ENCODE results near the gene SMPD3. TPM values are rescaled to one million over a fixed set of nuclear protein-coding genes. Genes with fewer than 3 reads are reported as not detected.

Gene SMPD3
- total and polyA plus RNA-seq, 12 donors, result 0.03 to 1.2 (median 0.22) TPM; not detected in 1

GRCh38 chr16:68376590-68376989, 71.7 kb downstream of the SMPD3 start:
- H3K36me3 ChIP-seq, result no peaks in the 10 kb centered on the region
- ATAC-seq, result no peak
- no peak overlapping the region for H3K4me3 ChIP-seq
- no peak overlapping the region for H3K27ac ChIP-seq
- WGBS, 2 donors, result 90 to 91% methylated on average over 6 of the region's 6 CpGs
- no peak for TF ChIP-seq CTCF (IDR thresholded peaks at IDR 0.05)
- no peaks in the 10 kb centered on the region for H3K9me3 ChIP-seq
- H3K27me3 ChIP-seq, result no peaks in the 10 kb centered on the region
- DNase-seq, result no peak
- intact Hi-C loops (cut with DNase I), result no loop called here
- H3K4me1 ChIP-seq, result no peaks in the 10 kb centered on the region

DNA sequence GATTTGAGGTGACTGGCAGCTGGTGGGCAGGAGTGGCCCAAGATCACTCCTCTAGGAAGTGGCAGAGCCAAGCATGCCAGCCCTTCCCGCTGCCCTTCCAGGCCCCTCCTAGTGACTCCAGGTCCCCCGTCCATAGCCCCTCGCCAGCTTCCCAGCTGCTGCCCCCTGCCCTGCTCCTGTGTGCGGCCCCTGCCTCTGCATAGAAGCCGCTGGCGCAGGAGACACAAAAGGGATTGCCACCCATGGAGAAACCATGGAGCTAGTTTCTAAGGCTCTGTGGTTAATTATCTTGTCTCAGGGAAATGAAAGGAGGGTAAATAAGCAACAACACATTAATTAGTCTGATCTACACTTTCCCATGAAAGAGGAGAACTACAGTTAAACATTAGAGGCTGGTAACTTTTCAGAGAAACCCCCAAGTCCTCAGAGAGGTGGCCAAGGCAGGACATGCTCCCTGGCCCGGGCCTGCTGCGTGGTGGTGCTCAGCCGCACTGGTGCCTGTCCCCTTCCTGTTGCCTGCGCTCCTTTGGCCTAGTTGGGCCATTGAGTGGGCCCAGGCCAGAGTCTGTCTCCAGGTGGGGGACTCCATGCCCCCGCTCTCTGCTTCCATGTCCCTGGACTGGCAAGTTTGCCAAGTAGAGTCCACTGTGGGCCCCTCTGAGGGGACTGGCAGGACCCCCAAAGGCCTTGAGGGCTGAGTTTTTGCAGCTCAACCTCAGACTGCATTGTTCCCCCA, 72.3 kb downstream of the SMPD3 start:
- Histone ChIP-seq H3K27me3 (no peaks in the 10 kb centered on the region), H3K36me3 (no peaks in the 10 kb centered on the region), H3K9me3 (no peaks in the 10 kb centered on the region), H3K27ac (no peak overlapping the region), H3K4me3 (no peak overlapping the region), H3K4me1 (no peaks in the 10 kb centered on the region)
- no peak for TF ChIP-seq CTCF (IDR thresholded peaks at IDR 0.05)
- WGBS, 2 donors, result 94% methylated on average over 11 of the region's 11 CpGs
- intact Hi-C loops (cut with DNase I), result no loop called here
- no peak for ATAC-seq
- DNase-seq, result no peak

GRCh38 chr16:68374961-68375660, 73.2 kb downstream of the SMPD3 start:
- WGBS, 2 donors, result 84 to 85% methylated on average over 9 of the region's 9 CpGs

More at GRCh38 chr16:68374961-68375660, 73.2 kb downstream of the SMPD3 start:
- H3K27ac ChIP-seq, result no peak overlapping the region
- peaks cover 0 to 3% (median 0%) of the 10 kb centered on the region in 9 donors for H3K4me1 ChIP-seq
- H3K36me3 ChIP-seq, result no peaks in the 10 kb centered on the region
- ATAC-seq (no peak), DNase-seq (no peak)
- intact Hi-C loops (cut with DNase I), result loop anchor here in 1 of 10 donors (5.0 kb wide), 1 partner anchor 132 kb away; no protein-coding TSS in a partner anchor
- no peak for TF ChIP-seq CTCF (IDR thresholded peaks at IDR 0.05)
- H3K9me3 ChIP-seq, result no peaks in the 10 kb centered on the region
- no peak overlapping the region for H3K4me3 ChIP-seq
- H3K27me3 ChIP-seq, result no peaks in the 10 kb centered on the region
